HL-60/S4 treated with phorbol 12-myristate 13-acetate at 8.2 ng/mL for 4 days and 3 days (cell line): ENCODE data around the gene AANAT.
"Not testable (repeated sequence)": the region's sequence is repeated elsewhere in the genome, so short reads cannot be mapped to it uniquely, and the experiment has no call there.

Experiments
- in situ Hi-C: fragments of 300-500 bp; cut with MboI; formaldehyde crosslinking; loops from 2 replicates; pipeline ENCODE4 v1.15.0; 2022; ENCODE audit warnings: low sequenced_read_pairs

Gene AANAT

GRCh38 chr17:76501827-76502307 is 34.5 kb downstream of the AANAT start:
- in situ Hi-C loops, result no loop called here

GRCh38 chr17:76502341-76503211 is 35.2 kb downstream of the AANAT start:
- in situ Hi-C loops, result no loop called here

DNA sequence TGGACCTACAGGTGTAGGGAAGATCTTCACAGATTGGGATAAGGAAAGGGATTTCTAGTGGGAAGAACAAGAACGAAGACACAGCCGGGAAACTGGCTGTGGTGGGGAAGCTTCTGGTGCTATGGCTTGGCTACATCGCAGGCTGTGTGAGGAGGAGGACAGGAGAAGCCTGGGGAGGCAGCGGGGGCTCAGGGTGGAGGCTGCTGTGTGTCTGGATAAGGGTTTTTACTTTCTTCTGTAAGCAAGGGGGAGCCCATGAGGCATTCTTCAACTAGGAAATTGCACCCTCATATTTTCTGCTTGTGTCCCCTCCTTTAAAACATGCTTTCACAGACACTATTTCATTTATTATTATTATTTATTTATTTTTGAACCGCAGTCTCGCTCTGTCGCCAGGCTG is 36.7 kb downstream of the AANAT start:
- in situ Hi-C loops, result no loop called here

- in situ Hi-C loops, result loop anchor here (5.0 kb wide), 1 partner anchor 39 kb away; the partner anchor contains the start of gene AANAT
Observed at GRCh38 chr17:76506408-76507345, 39.3 kb downstream of the AANAT start.

- in situ Hi-C loops, result loop anchor here (5.0 kb wide), 1 partner anchor 41 kb away; the partner anchor contains the start of gene AANAT
Observed at GRCh38 chr17:76508472-76509063, 41.2 kb downstream of the AANAT start.

DNA sequence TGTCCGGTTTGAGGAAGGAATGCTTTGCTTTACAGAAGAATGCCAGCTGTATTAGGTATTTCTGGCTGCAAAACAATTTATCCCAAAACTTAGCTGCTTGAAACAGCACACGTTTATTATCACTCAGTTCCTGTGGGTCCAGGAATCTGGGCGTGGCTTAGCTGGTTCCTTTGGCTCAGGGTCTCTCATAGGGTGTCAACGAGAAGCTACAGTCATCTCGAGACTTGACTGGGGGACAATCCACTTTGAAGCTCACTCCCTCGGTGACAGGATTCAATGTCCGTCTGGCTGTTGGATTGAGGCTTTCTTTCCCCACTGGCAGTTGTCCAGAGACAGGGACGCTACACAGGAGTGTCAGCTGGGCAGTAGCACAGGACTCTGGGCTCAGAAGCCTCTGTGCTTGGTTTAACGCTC is 43.4 kb downstream of the AANAT start:
- in situ Hi-C loops, result no loop called here

- in situ Hi-C loops, result no loop called here
Observed at GRCh38 chr17:76511668-76512365, 44.4 kb downstream of the AANAT start.

DNA sequence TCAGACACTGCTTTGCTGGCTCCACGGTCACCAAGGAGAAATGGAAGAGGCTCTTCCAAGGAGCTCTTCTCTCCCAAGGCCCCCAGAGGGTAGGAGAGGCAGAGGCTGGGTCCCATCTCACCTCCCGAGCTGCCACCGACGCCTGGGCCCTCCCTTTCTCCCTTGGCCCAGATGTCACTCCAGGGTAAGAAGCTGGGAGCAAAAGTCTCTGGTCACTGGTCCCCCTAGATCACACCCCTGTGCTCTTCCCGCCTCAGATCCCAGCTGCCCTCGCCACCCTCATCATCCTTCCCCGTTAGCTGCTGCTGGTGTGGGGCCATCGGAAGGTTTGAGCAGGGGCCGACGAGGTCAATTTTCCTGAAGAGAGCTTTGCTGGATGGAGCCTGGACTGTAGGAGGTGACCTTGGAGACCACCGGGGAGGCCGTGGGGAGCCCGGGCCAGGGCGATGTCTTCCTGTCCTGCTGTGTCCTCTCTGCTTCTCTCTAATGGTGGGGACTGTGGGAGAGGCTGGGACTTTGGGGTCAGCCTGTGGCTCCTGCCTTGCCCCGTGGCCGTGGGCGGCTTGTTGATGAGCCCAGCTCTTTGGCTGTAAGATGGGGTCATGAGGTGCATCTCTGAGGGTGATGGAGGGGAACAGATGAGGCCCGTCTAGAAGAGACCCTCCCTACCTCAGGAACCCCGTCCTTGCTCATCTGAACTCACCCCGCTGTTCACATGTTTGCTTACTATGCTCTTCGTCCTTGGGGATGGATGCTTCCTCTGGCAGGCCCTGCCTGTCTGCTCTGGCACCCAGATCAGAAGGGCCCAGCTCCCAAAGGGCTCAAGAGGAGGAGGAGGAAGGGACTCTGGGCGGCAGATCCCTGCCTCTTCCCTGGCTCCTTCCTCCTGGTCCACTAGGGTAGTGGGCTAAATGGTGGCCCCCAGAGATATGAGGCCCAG is 45.2 kb downstream of the AANAT start:
- in situ Hi-C loops, result no loop called here

GRCh38 chr17:76513306-76513692 is 45.9 kb downstream of the AANAT start:
- in situ Hi-C loops, result no loop called here

DNA sequence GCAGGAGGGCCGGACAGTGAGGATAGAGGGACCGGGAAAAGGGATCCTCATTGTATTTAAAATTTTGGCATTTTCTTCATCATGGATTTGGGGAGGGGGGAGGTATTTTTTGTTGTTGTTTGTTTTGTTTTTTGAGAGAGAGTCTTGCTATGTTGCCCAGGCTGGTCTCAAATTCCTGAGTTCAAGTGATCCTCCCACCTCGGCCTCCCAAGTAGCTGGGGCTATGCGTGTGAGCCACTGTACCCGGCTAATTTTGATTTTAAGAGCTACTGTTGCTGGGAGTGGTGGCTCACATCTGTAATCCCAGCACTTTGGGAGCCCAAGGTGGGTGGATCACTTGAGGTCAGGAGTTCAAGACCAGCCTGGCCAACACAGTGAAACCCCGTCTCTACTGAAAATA is 47.0 kb downstream of the AANAT start:
- in situ Hi-C loops, result not testable (repeated sequence)

- in situ Hi-C loops, result no loop called here
Observed at GRCh38 chr17:76515274-76515949, 48.0 kb downstream of the AANAT start.

GRCh38 chr17:76517638-76518038 is 50.2 kb downstream of the AANAT start:
- in situ Hi-C loops, result no loop called here

GRCh38 chr17:76519048-76519966 is 51.9 kb downstream of the AANAT start:
- in situ Hi-C loops, result no loop called here
